K562 (cell line): ENCODE results near the gene PLAAT5.
"Not testable (repeated sequence)": the region's sequence is repeated elsewhere in the genome, so short reads cannot be mapped to it uniquely, and the experiment has no call there.

Experiments used
- BRF2 ChIP-seq: IDR thresholded peaks from 3 replicates; pipeline ENCODE4 v1.6.1; 2011; ENCODE audit warnings: borderline replicate concordance, mild to moderate bottlenecking; ENCODE audit not compliant: insufficient read length, insufficient read depth
- CTCF ChIP-seq, 3 experiments: IDR thresholded peaks in 2 of 3; conservative IDR thresholded peaks in 1 of 3; 2 replicates each; pipeline ENCODE4 v1.5.1; 2011 to 2012; ENCODE audit warnings: low read length in 3 of 3, mild to moderate bottlenecking in 3 of 3, control low read depth in 2 of 3, improper control_type of control experiment in 1 of 3, inconsistent platforms in 1 of 3, low read depth in 1 of 3, mixed read lengths in 1 of 3, moderate library complexity in 1 of 3; ENCODE audit not compliant: insufficient read depth in 2 of 3
- FOXK1 ChIP-seq: sonication (generic); formaldehyde crosslinking; IDR thresholded peaks from 2 replicates; pipeline ENCODE4 v1.8.0; 2022; ENCODE audit warnings: missing genetic modification reagents, mild to moderate bottlenecking, borderline replicate concordance
- HNRNPUL1 ChIP-seq: fragments of 200-400 bp; formaldehyde crosslinking; IDR thresholded peaks from 2 replicates; pipeline ENCODE4 v1.6.1; 2017; ENCODE audit warnings: low read length
- IRF1 ChIP-seq: sonication (generic); formaldehyde crosslinking; IDR thresholded peaks from 2 replicates; pipeline ENCODE4 v1.8.0; 2022; ENCODE audit warnings: missing genetic modification reagents, mild to moderate bottlenecking, borderline replicate concordance
- MCM3 ChIP-seq: fragments of 450-650 bp; IDR thresholded peaks from 2 replicates; pipeline ENCODE4 v1.6.1; 2016
- POLR3A ChIP-seq: IDR thresholded peaks from 2 replicates; pipeline ENCODE4 v1.6.1; 2011; ENCODE audit warnings: borderline replicate concordance, mild to moderate bottlenecking, moderate library complexity; ENCODE audit not compliant: insufficient read length, insufficient read depth; ENCODE audit errors: extremely low read depth
- SMARCC2 ChIP-seq: fragments of 450-650 bp; IDR thresholded peaks from 2 replicates; pipeline ENCODE4 v1.6.1; 2017; ENCODE audit warnings: antibody characterized with exemption, moderate library complexity, mild to moderate bottlenecking, low read depth
- USF2 ChIP-seq: sonication (generic); formaldehyde crosslinking; IDR thresholded peaks from 2 replicates; pipeline ENCODE4 v1.5.0; 2020; ENCODE audit warnings: missing genetic modification reagents
- ZNF184 ChIP-seq: sonication (generic); formaldehyde crosslinking; IDR thresholded peaks from 2 replicates; pipeline ENCODE4 v1.5.0; 2020; ENCODE audit warnings: missing genetic modification reagents
- ZNF24 ChIP-seq: fragments of 450-650 bp; IDR thresholded peaks from 2 replicates; pipeline ENCODE4 v1.6.1; 2016

- TF ChIP-seq FOXK1 (CRISPR knock-in tag); CTCF (IDR thresholded peaks at IDR 0.05 in 2 of 3, conservative IDR thresholded peaks at IDR 0.05 in 1 of 3; ENCODE audit: insufficient read depth in 2 of 3, low read depth in 1 of 3, low read length in 3 of 3); SMARCC2; ZNF24; MCM3; BRF2; ZNF184 (CRISPR knock-in tag); IRF1 (CRISPR knock-in tag); HNRNPUL1; USF2; POLR3A: not testable (repeated sequence)
Measured at GRCh38 chr11:63528156-63528555, 37.2 kb upstream of the PLAAT5 start.
